K562 (cell line): ENCODE data around the gene OR2T8. TPM values are rescaled to one million over a fixed set of nuclear protein-coding genes. Genes with fewer than 3 reads are reported as not detected.
A peak's percentile ranks its signal among the peaks of the same experiment; 100 is the strongest.
"Not testable (repeated sequence)": the region's sequence is repeated elsewhere in the genome, so short reads cannot be mapped to it uniquely, and the experiment has no call there.

Experiments used
- ATAC-seq: fragments of 200-7000 bp; cut with Tn5 transposase; 3 replicates; pipeline ENCODE4 v1.9.1; 2020; ENCODE audit warnings: moderate library complexity
- BruUV-seq: library from RNA; stranded (reverse); fragments of 400-500 nt; replicated peaks from 2 replicates; lab custom pipeline; 2021; lab: Mats Ljungman, UMichigan
- CTCF ChIA-PET: fragments of 300-600 bp; formaldehyde crosslinking; extraction: SDS; loops from one replicate; lab custom pipeline; 2021; ENCODE audit warnings: low intra/inter-chr PET ratio; lab: Yijun Ruan, JAX
- POLR2A ChIA-PET: fragments of 300-600, 350-650 bp; sonication (Branson Sonifier 250); formaldehyde crosslinking; extraction: SDS; loops from one replicate; lab custom pipeline; 2021; ENCODE audit warnings: antibody characterized with exemption, inconsistent platforms; lab: Yijun Ruan, JAX
- DNase-seq, 4 experiments: peaks; one replicate each; pipeline versions ENCODE4 v3.0.0 to v3.0.0-alpha.2; 2011 to 2018; ENCODE audit warnings: low spot score in 3 of 4, mixed read lengths in 3 of 4; ENCODE audit errors: extremely low read depth in 1 of 4
- FAIRE-seq: peaks from 2 replicates; lab custom pipeline; 2011; peaks lifted over from hg19 to GRCh38; lab: Jason Lieb, UNC
- H2AFZ ChIP-seq: 2 replicates; pipeline ENCODE4 v1.6.0; 2011; ENCODE audit warnings: low read depth, low read length, control low read depth, inconsistent platforms
- H3K27ac ChIP-seq: fragments of 200-600 bp; 3 replicates; pipeline ENCODE4 v1.8.0; 2011; ENCODE audit warnings: low read depth, mild to moderate bottlenecking, control low read depth, inconsistent platforms, low read length, moderate library complexity, mixed read lengths; ENCODE audit errors: extremely low read depth
- H3K27me3 ChIP-seq, 2 experiments: fragments of 300-600 bp in 1 of 2; 2 replicates in 1 of 2; 3 replicates in 1 of 2; pipeline versions ENCODE4 v1.6.0 to v1.8.0; 2011; ENCODE audit warnings: inconsistent platforms in 2 of 2, low read length in 2 of 2, mild to moderate bottlenecking in 1 of 2, mixed read lengths in 1 of 2, moderate library complexity in 1 of 2; ENCODE audit not compliant: control insufficient read depth in 2 of 2, insufficient read depth in 2 of 2
- H3K36me3 ChIP-seq: fragments of 300-600 bp; 3 replicates; pipeline ENCODE4 v1.8.0; 2011; ENCODE audit warnings: mild to moderate bottlenecking, low read length, inconsistent platforms; ENCODE audit not compliant: control insufficient read depth, insufficient read depth
- H3K4me1 ChIP-seq, 2 experiments: fragments of 200-600 bp in 1 of 2; replicated peaks in 1 of 2; 2 replicates in 1 of 2; 3 replicates in 1 of 2; pipeline versions ENCODE4 v1.5.1 to v1.8.0; 2011; ENCODE audit warnings: inconsistent platforms in 2 of 2, low read length in 2 of 2, mild to moderate bottlenecking in 1 of 2, mixed read lengths in 1 of 2, moderate library complexity in 1 of 2; ENCODE audit not compliant: control insufficient read depth in 2 of 2, insufficient read depth in 2 of 2
- H3K4me2 ChIP-seq: 2 replicates; pipeline ENCODE4 v1.6.1; 2011; ENCODE audit warnings: low read length, control low read depth, inconsistent platforms, mixed read lengths; ENCODE audit not compliant: insufficient read depth
- H3K4me3 ChIP-seq: fragments of 200-600 bp; sonication (generic), shearing (Covaris generic); 2 replicates; pipeline ENCODE4 v1.5.1; 2016; ENCODE audit warnings: control low read depth, inconsistent platforms
- H3K79me2 ChIP-seq: fragments of 200-600 bp; 3 replicates; pipeline ENCODE4 v1.8.0; 2011; ENCODE audit warnings: low read length, inconsistent platforms; ENCODE audit not compliant: control insufficient read depth, insufficient read depth
- H3K9ac ChIP-seq, 2 experiments: 2 replicates each; pipeline versions ENCODE4 v1.6.0 to v1.6.1; 2011; ENCODE audit warnings: low read depth in 2 of 2, low read length in 2 of 2, control low read depth in 1 of 2, inconsistent platforms in 1 of 2, mild to moderate bottlenecking in 1 of 2, mixed read lengths in 1 of 2; ENCODE audit not compliant: insufficient read depth in 1 of 2
- H3K9me1 ChIP-seq: one replicate; pipeline ENCODE4 v1.6.0; 2011; ENCODE audit warnings: inconsistent platforms, mild to moderate bottlenecking, low read length, moderate library complexity; ENCODE audit not compliant: control insufficient read depth, insufficient read depth
- H3K9me3 ChIP-seq: replicated peaks from 2 replicates; pipeline ENCODE4 v1.5.1; 2011; ENCODE audit warnings: low read depth, low read length, inconsistent platforms; ENCODE audit not compliant: control insufficient read depth, insufficient read depth
- H4K20me1 ChIP-seq: replicated peaks from 2 replicates; pipeline ENCODE4 v1.6.1; 2011; ENCODE audit warnings: low read length, inconsistent platforms, mixed read lengths; ENCODE audit not compliant: control insufficient read depth, insufficient read depth
- CTCFL ChIP-seq: IDR thresholded peaks from 2 replicates; pipeline ENCODE4 v1.6.1; 2011; ENCODE audit warnings: borderline replicate concordance, low read depth, mild to moderate bottlenecking, moderate library complexity, low read length; ENCODE audit not compliant: insufficient read depth, poor library complexity, severe bottlenecking
- ELF1 ChIP-seq: fragments of 200-800 bp; sonication (Bioruptor generic); IDR thresholded peaks from 2 replicates; pipeline ENCODE4 v1.6.1; 2016; ENCODE audit warnings: missing genetic modification characterization, missing compliant biosample characterization
- ESRRA ChIP-seq: fragments of 450-650 bp; IDR thresholded peaks from 2 replicates; pipeline ENCODE4 v1.6.1; 2014; ENCODE audit warnings: low read depth, mild to moderate bottlenecking, moderate library complexity, borderline replicate concordance
- ETV5 ChIP-seq: sonication (generic); formaldehyde crosslinking; IDR thresholded peaks from 2 replicates; pipeline ENCODE4 v1.4.0; 2020; ENCODE audit warnings: low read depth, mild to moderate bottlenecking, missing genetic modification reagents
- FOXK2 ChIP-seq, 2 experiments: fragments of 450-650 bp; IDR thresholded peaks in 1 of 2; conservative IDR thresholded peaks in 1 of 2; 2 replicates each; pipeline ENCODE4 v1.6.1; 2016; ENCODE audit warnings: low read depth in 2 of 2, mild to moderate bottlenecking in 1 of 2
- GABPB1 ChIP-seq: sonication (generic); formaldehyde crosslinking; IDR thresholded peaks from 2 replicates; pipeline ENCODE4 v1.8.0; 2022; ENCODE audit warnings: mild to moderate bottlenecking, missing genetic modification reagents
- MAZ ChIP-seq, 2 experiments: fragments of 450-650 bp in 1 of 2; sonication (generic) in 1 of 2; formaldehyde crosslinking; IDR thresholded peaks in 1 of 2; conservative IDR thresholded peaks in 1 of 2; 2 replicates each; pipeline versions ENCODE4 v1.4.0 to v1.5.0; 2020; ENCODE audit warnings: mild to moderate bottlenecking in 1 of 2, missing genetic modification reagents in 1 of 2
- MTA3 ChIP-seq: fragments of 450-650 bp; formaldehyde crosslinking; IDR thresholded peaks from 2 replicates; pipeline ENCODE4 v1.6.1; 2017; ENCODE audit warnings: mild to moderate bottlenecking, borderline replicate concordance
- POU5F1 ChIP-seq: fragments of 150-350 bp; IDR thresholded peaks from 2 replicates; pipeline ENCODE4 v1.6.1; 2014; ENCODE audit warnings: borderline replicate concordance, low read length, low read depth, mild to moderate bottlenecking; ENCODE audit not compliant: partially characterized antibody
- TFAP4 ChIP-seq: sonication (generic); formaldehyde crosslinking; IDR thresholded peaks from 2 replicates; pipeline ENCODE4 v1.8.0; 2022; ENCODE audit warnings: missing genetic modification reagents, mild to moderate bottlenecking, moderate library complexity, borderline replicate concordance
- UBTF ChIP-seq, 2 experiments: IDR thresholded peaks; 2 replicates each; pipeline ENCODE4 v1.6.1; 2012; ENCODE audit warnings: improper control_type of control experiment in 2 of 2, low read depth in 2 of 2, low read length in 2 of 2, borderline replicate concordance in 1 of 2
- WGBS: fragments of 100-300 bp; shearing (Covaris generic); methylation state at CpG from one replicate; pipeline ENCODE4 v1.1.6; 2016; ENCODE audit warnings: low coverage, mixed read lengths; ENCODE audit not compliant: insufficient coverage; ENCODE audit errors: missing lambda C conversion rate; 5-methylcytosine and 5-hydroxymethylcytosine counted together
- in situ Hi-C: fragments of 300-500 bp; cut with MboI; formaldehyde crosslinking; loops from 4 replicates; pipeline ENCODE4 v1.15.0; 2018; ENCODE audit warnings: inconsistent platforms, mixed read lengths
- intact Hi-C: fragments of 100-400 bp; cut with micrococcal nuclease; formaldehyde crosslinking; loops from 2 replicates; pipeline ENCODE4 v1.14.2; 2022
- polyA plus RNA-seq, 8 experiments: library from polyadenylated mRNA; depleted of rRNA in 4 of 8; stranded (reverse) in 5 of 8; unstranded in 3 of 8; fragments of >200 nt; fragmentation: Nextera tagmentation in 2 of 8; fragmentation: Illumina TruSeq in 1 of 8; extraction: Ambion mirVana in 2 of 8; extraction: Trizol in 1 of 8; gene quantifications; 2 replicates each; pipeline versions ENCODE4 v1.2.1 to v1.2.3, GENCODE V29; 2011 to 2014; ENCODE audit warnings: inconsistent platforms in 1 of 8, missing spikeins in 1 of 8
- total RNA-seq, 7 experiments: library from RNA; depleted of rRNA in 6 of 7; stranded (reverse); fragments of >200 nt in 6 of 7; fragmentation: Illumina TruSeq in 2 of 7; extraction: Trizol in 2 of 7; gene quantifications; 2 replicates each; pipeline versions ENCODE4 v1.2.1 to v1.2.3, GENCODE V29; 2011 to 2021; ENCODE audit warnings: low replicate concordance in 1 of 7

The OR2T8 gene
- total and polyA plus RNA-seq, 9 of the 15 experiments (the other 6 are each of a cell fraction or from before 2014, with no cell fraction given) = 0.08 to 0.46 (median 0.31) TPM; not detected in 3

GRCh38 chr1:247936415-247936814, 16.4 kb downstream of the OR2T8 start (continued):
- TF ChIP-seq FOXK2 (conservative IDR thresholded peaks at IDR 0.05 in 1 of 2, IDR thresholded peaks at IDR 0.05 in 1 of 2; ENCODE audit: low read depth in 2 of 2) = no peak

- in situ Hi-C loops, H3K36me3 ChIP-seq, BruUV-seq, H3K27ac ChIP-seq, H3K9me3 ChIP-seq, H3K27me3 ChIP-seq, H3K79me2 ChIP-seq, H4K20me1 ChIP-seq, H3K9me1 ChIP-seq: not testable (repeated sequence)
- FAIRE-seq (peak; percentile 65), DNase-seq (peak; percentile 89 to 94 (median 91)), ATAC-seq (peak; percentile 100)
- H3K4me2 ChIP-seq = peak overlapping the region; percentile 78
- peaks cover 0 to 11% of the 10 kb centered on the region in 2 experiments; a peak in 2 of 5 replicates for H3K4me1 ChIP-seq
- peak overlapping the region; percentile 47 for H3K4me3 ChIP-seq
- H3K9ac ChIP-seq = peak overlapping the region; percentile 32 to 86; a peak in 3 of 4 replicates
- 4% methylated on average over 44 of the region's 44 CpGs for WGBS
- POLR2A ChIA-PET = interaction anchor here (0.6 kb wide), 1 partner anchor 99 kb away, joined by 3 read pairs; no protein-coding TSS in a partner anchor
- CTCF ChIA-PET = interaction anchor here (0.6 to 1.0 kb wide), 6 partner anchors 68 to 872 kb away, joined by 3 to 4 read pairs (median 3); no protein-coding TSS in a partner anchor
- H2AFZ ChIP-seq = peak overlapping the region; percentile 98
- intact Hi-C loops = loop anchor here (5.0 to 10.0 kb wide), 4 partner anchors 105 to 870 kb away; no protein-coding TSS in a partner anchor
- TF ChIP-seq ESRRA (0 out of 2 replicates have a peak, but pooled peaks have one; percentile 46), MAZ (CRISPR knock-in tag; conservative IDR thresholded peaks at IDR 0.05 in 1 of 2, IDR thresholded peaks at IDR 0.05 in 1 of 2) (peak; percentile 87 to 88), POU5F1 (peak; percentile 23), MTA3 (peak; percentile 91; the same call in 1 of the 2 replicates), ETV5 (CRISPR knock-in tag) (0 out of 2 replicates have a peak, but pooled peaks have one; percentile 26), TFAP4 (CRISPR knock-in tag) (peak; percentile 76), ELF1 (peak; percentile 55; the same call in 1 of the 2 replicates), CTCFL (peak; percentile 93), GABPB1 (peak; percentile 89), UBTF (IDR thresholded peaks at IDR 0.05; ENCODE audit: borderline replicate concordance in 1 of 2, low read depth in 2 of 2, low read length in 2 of 2) (peak; percentile 80 to 89)
Measured at GRCh38 chr1:247936965-247937734, 17.1 kb downstream of the OR2T8 start.
